Measurements from ENCODE around the gene PCSK7.
"Not testable (repeated sequence)": the region's sequence is repeated elsewhere in the genome, so short reads cannot be mapped to it uniquely, and the experiment has no call there.

Gene PCSK7

GRCh38 chr11:117197516-117198456, 34.1 kb downstream of the PCSK7 start:
- DNase-seq = no peak

GRCh38 chr11:117197006-117197405, 34.9 kb downstream of the PCSK7 start:
- DNase-seq = no peak

GRCh38 chr11:117195761-117196160, 36.1 kb downstream of the PCSK7 start:
- DNase-seq = no peak

GRCh38 chr11:117195258-117195657, 36.6 kb downstream of the PCSK7 start:
- DNase-seq = no peak

- no peak for DNase-seq
Measured at GRCh38 chr11:117194267-117194666, 37.6 kb downstream of the PCSK7 start.

- no peak for DNase-seq
Measured at GRCh38 chr11:117193130-117194020, 38.5 kb downstream of the PCSK7 start.

GRCh38 chr11:117192401-117192875, 39.4 kb downstream of the PCSK7 start:
- no peak for DNase-seq

- no peak for DNase-seq
Measured at GRCh38 chr11:117191680-117192400, 40.0 kb downstream of the PCSK7 start.

GRCh38 chr11:117189941-117190544, 41.8 kb downstream of the PCSK7 start:
- no peak for DNase-seq

GRCh38 chr11:117189191-117189940, 42.5 kb downstream of the PCSK7 start:
- DNase-seq = no peak

GRCh38 chr11:117188620-117189081, 43.2 kb downstream of the PCSK7 start:
- DNase-seq = no peak

- no peak for DNase-seq
Measured at GRCh38 chr11:117187799-117188481, 43.9 kb downstream of the PCSK7 start.

GRCh38 chr11:117187428-117187798, 44.5 kb downstream of the PCSK7 start:
- DNase-seq = no peak

- DNase-seq = no peak
Measured at GRCh38 chr11:117187007-117187406, 44.9 kb downstream of the PCSK7 start.

GRCh38 chr11:117186431-117186761, 45.5 kb downstream of the PCSK7 start:
- no peak for DNase-seq

- no peak for DNase-seq
Measured at GRCh38 chr11:117185736-117186430, 46.0 kb downstream of the PCSK7 start.

GRCh38 chr11:117183724-117184349, 48.0 kb downstream of the PCSK7 start:
- no peak for DNase-seq

- DNase-seq = not testable (repeated sequence)
Measured at GRCh38 chr11:117183178-117183577, 48.7 kb downstream of the PCSK7 start.

- no peak for DNase-seq
Measured at GRCh38 chr11:117182551-117182935, 49.3 kb downstream of the PCSK7 start.

Measured in stimulated activated CD4-positive, alpha-beta T cell treated with anti-CD3 and anti-CD28 coated beads, Interleukin-4, amount 100 ng/mL, for 1 hour (primary cell).